GM19035 (cell line): ENCODE data around the gene TMEM52.

ENCODE experiments used
- ATAC-seq: cut with Tn5 transposase; IDR thresholded peaks from one replicate; pipeline ENCODE4 v1.9.1; 2021; ENCODE audit not compliant: unreplicated experiment

Gene TMEM52

GRCh38 chr1:1918901-1919303 is at the start of gene TMEM52:
Gene TMEM52 (minus strand): TSS chr1:1919279. CDS start chr1:1919265, 14 bp downstream.
- peak; percentile 37 for ATAC-seq

- ATAC-seq, result no peak
These were observed 48.8 kb upstream of the TMEM52 start for GRCh38 chr1:1967879-1968278.

GRCh38 chr1:1967151-1967550 is 48.1 kb upstream of the TMEM52 start:
- ATAC-seq, result no peak

- no peak for ATAC-seq
These were observed 47.1 kb upstream of the TMEM52 start for GRCh38 chr1:1966071-1966740.

GRCh38 chr1:1965546-1965945 is 46.5 kb upstream of the TMEM52 start:
- ATAC-seq, result no peak

GRCh38 chr1:1964811-1965210 is 45.7 kb upstream of the TMEM52 start:
- ATAC-seq, result no peak

GRCh38 chr1:1963570-1963969 is 44.5 kb upstream of the TMEM52 start:
- no peak for ATAC-seq

- no peak for ATAC-seq
These were observed 43.7 kb upstream of the TMEM52 start for GRCh38 chr1:1962752-1963151.

- no peak for ATAC-seq
These were observed 41.6 kb upstream of the TMEM52 start for GRCh38 chr1:1960480-1961196.

GRCh38 chr1:1959840-1960479 is 40.9 kb upstream of the TMEM52 start:
- ATAC-seq, result no peak

GRCh38 chr1:1959459-1959839 is 40.4 kb upstream of the TMEM52 start:
- no peak for ATAC-seq

GRCh38 chr1:1958071-1958541 is 39.0 kb upstream of the TMEM52 start:
- no peak for ATAC-seq

- no peak for ATAC-seq
These were observed 38.5 kb upstream of the TMEM52 start for GRCh38 chr1:1957533-1957961.

GRCh38 chr1:1956586-1957532 is 37.8 kb upstream of the TMEM52 start:
- no peak for ATAC-seq

- no peak for ATAC-seq
These were observed 37.0 kb upstream of the TMEM52 start for GRCh38 chr1:1956101-1956500.

GRCh38 chr1:1955621-1956094 is 36.6 kb upstream of the TMEM52 start:
- ATAC-seq, result no peak

- no peak for ATAC-seq
These were observed 35.9 kb upstream of the TMEM52 start for GRCh38 chr1:1954831-1955441.

- ATAC-seq, result no peak
These were observed 34.9 kb upstream of the TMEM52 start for GRCh38 chr1:1954015-1954414.

- ATAC-seq, result no peak
These were observed 31.9 kb upstream of the TMEM52 start for GRCh38 chr1:1950940-1951339.

- no peak for ATAC-seq
These were observed 29.7 kb upstream of the TMEM52 start for GRCh38 chr1:1948783-1949182.
